Measurements from ENCODE around the gene KIR2DL4.
"Not testable (repeated sequence)": the region's sequence is repeated elsewhere in the genome, so short reads cannot be mapped to it uniquely, and the experiment has no call there.

DNA sequence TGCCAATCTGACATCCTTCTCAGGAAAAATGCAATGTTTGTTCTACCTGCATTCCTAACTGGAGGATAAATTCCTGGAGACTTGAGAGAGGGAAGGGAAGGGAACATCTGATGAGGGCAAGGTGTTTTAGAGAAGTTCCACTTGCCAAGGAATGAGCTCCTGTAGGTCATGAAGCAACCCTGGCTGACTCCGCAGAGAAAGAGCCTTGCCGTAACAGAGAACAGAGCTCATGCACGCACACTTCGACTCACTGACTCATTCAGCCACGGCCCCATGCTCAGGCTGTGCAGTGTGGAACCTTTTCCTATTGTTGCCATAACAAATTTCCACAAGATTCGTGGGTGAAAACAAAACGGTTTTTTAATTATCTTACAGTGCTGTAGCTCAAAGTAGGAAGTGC lies 24.5 kb upstream of the KIR2DL4 start:
- TF ChIP-seq, protein P1, sequence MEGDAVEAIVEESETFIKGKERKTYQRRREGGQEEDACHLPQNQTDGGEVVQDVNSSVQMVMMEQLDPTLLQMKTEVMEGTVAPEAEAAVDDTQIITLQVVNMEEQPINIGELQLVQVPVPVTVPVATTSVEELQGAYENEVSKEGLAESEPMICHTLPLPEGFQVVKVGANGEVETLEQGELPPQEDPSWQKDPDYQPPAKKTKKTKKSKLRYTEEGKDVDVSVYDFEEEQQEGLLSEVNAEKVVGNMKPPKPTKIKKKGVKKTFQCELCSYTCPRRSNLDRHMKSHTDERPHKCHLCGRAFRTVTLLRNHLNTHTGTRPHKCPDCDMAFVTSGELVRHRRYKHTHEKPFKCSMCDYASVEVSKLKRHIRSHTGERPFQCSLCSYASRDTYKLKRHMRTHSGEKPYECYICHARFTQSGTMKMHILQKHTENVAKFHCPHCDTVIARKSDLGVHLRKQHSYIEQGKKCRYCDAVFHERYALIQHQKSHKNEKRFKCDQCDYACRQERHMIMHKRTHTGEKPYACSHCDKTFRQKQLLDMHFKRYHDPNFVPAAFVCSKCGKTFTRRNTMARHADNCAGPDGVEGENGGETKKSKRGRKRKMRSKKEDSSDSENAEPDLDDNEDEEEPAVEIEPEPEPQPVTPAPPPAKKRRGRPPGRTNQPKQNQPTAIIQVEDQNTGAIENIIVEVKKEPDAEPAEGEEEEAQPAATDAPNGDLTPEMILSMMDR (IDR thresholded peaks at IDR 0.05 in 2 of 3, conservative IDR thresholded peaks at IDR 0.05 in 1 of 3; ENCODE audit: borderline replicate concordance in 1 of 3, insufficient read depth in 1 of 3, low read depth in 2 of 3, low read length in 2 of 3): not testable (repeated sequence)
- TF ChIP-seq POLR2AphosphoS5 (IDR thresholded peaks at IDR 0.05; ENCODE audit: low read depth, low read length); RAD21 (IDR thresholded peaks at IDR 0.05; ENCODE audit: low read depth); EZH2 (IDR thresholded peaks at IDR 0.05); EZH2phosphoT487 (IDR thresholded peaks at IDR 0.05; ENCODE audit: borderline replicate concordance); POLR2A (IDR thresholded peaks at IDR 0.05; ENCODE audit: borderline replicate concordance, extremely low read depth, insufficient read depth, insufficient read length): not testable (repeated sequence)
- TF ChIP-seq, protein P2, sequence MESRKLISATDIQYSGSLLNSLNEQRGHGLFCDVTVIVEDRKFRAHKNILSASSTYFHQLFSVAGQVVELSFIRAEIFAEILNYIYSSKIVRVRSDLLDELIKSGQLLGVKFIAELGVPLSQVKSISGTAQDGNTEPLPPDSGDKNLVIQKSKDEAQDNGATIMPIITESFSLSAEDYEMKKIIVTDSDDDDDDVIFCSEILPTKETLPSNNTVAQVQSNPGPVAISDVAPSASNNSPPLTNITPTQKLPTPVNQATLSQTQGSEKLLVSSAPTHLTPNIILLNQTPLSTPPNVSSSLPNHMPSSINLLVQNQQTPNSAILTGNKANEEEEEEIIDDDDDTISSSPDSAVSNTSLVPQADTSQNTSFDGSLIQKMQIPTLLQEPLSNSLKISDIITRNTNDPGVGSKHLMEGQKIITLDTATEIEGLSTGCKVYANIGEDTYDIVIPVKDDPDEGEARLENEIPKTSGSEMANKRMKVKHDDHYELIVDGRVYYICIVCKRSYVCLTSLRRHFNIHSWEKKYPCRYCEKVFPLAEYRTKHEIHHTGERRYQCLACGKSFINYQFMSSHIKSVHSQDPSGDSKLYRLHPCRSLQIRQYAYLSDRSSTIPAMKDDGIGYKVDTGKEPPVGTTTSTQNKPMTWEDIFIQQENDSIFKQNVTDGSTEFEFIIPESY (IDR thresholded peaks at IDR 0.05; ENCODE audit: extremely low read depth, insufficient replicate concordance, low read length): not testable (repeated sequence)
